NCI-H82 (cell line): ENCODE results near the gene AFG3L2.
"Not testable (repeated sequence)": the region's sequence is repeated elsewhere in the genome, so short reads cannot be mapped to it uniquely, and the experiment has no call there.

ENCODE experiments used
- DNase-seq: peaks from one replicate; lab custom pipeline; 2025; lab: John Stamatoyannopoulos, UW

The AFG3L2 gene

DNA sequence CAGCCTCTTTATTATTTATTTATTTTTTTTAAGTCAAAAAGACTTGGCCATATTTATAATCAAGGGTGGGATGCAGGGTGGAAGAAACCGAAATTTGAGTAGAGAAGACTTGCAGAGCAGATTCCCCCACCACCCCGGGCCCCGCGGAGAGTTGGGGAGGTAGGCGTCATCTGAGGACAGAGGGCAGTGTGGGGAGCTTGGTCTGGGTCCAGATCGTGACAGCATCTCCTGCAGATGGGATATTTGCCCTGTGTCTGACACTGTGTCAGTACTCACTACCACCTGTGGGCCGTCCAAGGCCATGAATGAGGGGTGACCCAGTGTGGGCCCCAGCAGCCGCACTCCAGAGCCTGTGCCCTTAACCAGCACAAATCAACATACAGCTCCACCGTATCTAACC lies 20.2 kb upstream of the AFG3L2 start:
- no peak for DNase-seq

DNA sequence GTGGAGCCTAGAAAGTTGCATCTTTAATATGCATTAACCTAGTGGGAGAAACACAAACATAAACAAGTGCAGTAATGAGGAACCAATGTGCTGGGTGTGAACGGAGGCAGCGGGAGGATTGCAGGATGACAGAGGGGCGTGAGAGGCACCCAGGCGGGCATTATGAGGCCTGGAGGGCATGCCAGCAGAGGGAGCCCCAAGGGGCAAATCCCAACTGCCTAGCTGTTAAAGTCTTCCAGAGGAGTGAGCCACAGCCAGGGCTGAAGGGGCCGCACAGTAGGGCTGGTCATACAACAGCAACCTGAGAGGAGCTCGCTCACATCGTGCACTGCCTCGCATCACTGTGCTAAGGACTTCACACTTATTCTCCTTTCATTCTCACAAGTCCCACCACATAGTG lies 17.4 kb upstream of the AFG3L2 start:
- peak; percentile 34 for DNase-seq

DNA sequence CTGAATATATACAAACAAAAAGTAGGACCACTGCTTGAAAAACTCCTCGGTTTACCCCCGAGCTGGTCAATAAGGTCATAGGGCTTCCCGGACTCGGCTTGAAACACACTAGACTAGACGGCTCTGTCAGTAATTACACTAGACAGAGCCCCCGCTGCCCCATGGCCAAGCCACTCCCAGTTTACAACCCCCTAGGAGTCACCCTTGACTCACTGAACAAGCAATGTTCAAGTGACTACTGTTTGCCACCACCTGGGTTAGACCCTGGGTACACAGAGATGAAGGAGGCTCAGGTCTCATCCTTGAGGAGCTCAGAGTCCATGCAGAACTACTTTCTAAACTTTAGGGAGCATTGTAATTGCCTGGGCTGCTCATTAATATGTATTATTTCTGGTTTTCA lies 17.0 kb upstream of the AFG3L2 start:
- DNase-seq = no peak

DNA sequence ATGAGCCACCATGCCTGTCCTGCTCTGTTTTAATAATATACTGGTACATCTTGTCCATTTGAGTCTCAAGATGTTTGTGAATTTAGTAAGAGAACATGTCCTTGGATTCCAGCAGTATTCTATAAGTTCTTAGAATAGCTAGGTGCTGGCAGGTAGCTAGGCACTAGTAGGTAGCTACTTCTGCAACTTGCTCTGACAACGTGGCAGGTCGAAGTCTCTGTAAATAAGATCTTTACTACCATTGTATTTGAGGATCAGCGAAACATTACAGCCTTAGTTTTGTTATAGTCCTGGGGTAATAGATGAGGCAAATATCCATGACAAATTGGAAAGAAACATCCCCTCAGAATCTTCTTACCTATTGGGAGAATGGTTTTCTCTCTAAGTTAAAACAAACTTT lies 16.5 kb upstream of the AFG3L2 start:
- DNase-seq = no peak

DNA sequence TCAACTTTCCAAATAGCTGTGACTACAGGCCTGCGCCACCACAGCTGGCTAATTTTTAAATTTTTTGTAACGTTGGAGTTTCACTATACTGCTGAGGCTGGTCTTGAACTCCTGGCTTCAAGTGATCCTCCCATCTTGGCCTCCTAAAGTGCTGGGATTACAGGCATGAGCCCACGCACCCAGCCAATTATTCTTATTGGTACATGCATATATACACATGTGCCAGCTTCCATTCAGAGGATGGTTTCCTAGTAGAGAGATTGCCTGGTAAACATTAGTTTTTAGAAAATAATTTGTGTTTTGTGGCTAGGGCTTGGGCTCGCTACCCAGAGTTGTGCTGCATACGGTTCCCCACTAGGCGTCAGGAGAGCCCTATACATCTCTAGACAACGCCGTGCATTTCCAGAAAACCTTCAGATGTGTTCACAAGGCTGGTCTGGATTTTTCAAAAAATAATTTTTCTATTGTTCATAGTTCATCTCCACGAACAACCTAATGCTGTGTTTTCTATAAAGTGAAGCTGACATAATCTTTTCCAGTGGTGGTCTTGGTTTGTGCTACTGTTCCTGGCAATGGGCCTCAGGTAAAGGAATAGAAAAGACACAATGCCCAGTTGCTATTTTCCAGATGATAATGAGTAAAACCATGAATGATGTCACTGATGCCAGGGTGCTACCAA lies 14.6 kb upstream of the AFG3L2 start:
- peak; percentile 84 for DNase-seq

DNA sequence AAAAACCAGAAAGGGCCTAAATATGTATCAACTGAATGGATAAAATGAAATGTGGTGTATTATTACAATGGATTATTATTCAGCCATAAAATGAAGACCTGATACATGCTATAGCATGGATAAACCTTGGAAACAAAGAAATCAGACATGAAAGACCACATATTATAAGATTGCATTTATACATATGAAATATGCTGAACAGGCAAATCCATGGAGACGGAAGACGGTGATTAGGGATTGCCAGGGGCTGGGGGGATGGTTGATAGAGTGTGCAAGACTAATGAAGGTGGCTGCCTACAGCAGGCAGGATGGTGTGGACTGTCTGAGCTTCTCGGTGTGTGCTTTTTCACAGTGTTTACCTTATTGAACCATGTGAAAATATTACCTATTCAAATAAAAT lies 11.4 kb upstream of the AFG3L2 start:
- no peak for DNase-seq

DNA sequence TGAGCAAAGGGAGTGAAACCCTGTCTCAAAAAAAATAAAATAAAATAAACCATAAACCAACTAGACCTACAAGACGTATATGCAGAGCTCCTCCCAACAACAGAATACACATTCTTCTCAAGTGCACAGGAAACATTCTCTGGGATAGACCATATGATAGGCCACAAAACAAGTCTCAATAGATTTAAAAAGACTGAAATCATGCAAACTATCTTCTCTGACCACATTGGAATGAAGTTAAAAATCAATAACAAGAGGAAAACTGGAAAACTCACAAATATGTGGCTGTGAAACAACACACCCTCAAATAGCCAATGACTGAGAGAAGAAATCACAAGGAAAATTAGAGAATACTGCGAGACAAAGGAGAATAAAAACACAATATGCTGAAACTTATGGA lies 7.2 kb upstream of the AFG3L2 start:
- DNase-seq = no peak

DNA sequence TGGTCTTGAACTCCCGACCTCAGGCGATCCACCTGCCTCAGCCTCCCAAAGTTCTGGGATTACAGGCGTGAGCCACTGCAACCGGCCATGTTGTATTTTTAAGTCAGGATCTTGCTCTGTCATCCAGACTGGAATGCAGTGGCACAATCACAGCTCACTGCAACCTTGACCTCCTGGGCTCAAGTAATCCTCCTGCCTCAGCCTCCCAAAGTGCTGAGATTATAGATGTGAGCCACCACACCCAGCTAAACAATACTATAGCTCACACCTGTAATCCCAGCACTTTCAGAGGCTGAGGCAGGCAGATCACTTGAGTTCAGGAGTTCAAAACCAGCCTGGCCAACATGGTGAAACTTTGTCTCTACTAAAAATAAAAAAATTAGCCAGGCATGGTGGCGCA lies 6.7 kb upstream of the AFG3L2 start:
- DNase-seq = not testable (repeated sequence)

DNA sequence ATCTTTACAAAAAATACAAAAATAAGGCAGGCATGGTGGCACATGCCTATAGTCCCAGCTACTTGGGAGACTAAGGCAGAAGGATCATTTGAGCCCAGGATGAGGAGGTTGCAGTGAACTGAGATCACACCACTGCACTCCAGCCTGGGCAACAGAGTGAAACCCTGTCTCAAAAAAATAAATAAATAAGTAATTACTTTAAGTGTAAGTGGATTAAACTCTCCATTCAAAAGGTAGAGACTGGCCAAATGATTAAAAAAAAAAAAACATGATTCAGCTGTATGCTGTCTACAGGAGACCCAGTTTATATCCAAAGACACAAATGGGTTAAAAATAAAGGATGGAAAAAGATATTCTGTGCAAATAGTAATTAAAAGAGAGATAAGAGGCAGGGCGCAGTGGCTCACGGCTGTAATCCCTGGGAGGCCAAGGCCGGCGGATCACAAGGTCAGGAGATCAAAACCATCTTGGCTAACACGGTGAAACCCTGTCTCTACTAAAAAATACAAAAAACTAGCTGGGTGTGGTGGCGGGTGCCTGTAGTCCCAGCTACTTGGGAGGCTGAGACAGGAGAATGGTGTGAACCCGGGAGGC lies 5.3 kb upstream of the AFG3L2 start:
- DNase-seq = not testable (repeated sequence)

DNA sequence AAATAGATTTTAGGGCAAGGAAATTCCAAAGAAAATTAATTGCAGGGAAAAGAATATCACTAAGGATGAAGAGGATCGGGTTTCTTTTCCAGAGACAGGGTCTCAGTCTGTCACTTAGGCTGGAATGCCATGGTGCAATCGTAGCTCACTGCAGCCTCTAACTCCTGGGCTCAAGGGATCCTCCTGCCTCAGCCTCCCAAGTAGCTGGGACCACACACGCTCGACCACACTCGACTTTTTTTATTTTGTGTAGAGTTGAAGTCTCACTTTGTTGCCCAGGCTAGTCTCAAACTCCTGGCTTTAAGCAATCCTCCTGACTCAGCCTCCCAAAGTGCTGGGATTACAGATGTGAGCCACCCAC lies 1.2 kb upstream of the AFG3L2 start:
- DNase-seq = peak; percentile 51

DNA sequence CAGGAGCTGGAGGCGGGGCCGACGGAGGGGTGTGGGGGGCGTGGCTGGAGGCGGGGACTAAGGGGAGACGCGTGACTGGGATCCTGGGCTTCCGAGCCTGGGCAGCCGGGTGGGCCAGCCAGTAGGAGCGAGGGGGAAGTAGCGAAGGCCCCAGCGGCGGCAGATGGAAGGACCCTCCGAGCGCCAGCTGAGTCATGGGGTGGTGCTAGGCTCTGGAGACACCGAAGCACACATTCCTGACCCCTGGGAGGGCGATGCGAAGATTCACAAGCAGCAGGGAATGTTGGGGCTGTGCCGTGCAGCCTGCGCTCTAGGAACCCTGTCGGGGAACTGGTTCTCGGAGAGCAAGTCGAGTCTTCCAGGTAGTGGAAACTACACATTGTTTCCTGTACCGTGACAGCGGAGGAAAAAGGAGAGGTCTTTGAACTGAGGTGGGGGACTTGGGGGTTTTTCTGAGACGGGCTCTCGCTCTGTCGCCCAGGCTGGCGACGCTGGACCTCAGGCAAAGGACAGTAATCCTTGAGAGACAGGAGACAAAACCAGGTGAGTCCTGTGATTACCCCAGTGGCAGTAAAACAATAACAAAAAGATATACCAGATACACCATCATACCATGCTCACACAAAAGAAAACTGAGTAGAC lies 650 bp upstream of the AFG3L2 start:
- DNase-seq = no peak

DNA sequence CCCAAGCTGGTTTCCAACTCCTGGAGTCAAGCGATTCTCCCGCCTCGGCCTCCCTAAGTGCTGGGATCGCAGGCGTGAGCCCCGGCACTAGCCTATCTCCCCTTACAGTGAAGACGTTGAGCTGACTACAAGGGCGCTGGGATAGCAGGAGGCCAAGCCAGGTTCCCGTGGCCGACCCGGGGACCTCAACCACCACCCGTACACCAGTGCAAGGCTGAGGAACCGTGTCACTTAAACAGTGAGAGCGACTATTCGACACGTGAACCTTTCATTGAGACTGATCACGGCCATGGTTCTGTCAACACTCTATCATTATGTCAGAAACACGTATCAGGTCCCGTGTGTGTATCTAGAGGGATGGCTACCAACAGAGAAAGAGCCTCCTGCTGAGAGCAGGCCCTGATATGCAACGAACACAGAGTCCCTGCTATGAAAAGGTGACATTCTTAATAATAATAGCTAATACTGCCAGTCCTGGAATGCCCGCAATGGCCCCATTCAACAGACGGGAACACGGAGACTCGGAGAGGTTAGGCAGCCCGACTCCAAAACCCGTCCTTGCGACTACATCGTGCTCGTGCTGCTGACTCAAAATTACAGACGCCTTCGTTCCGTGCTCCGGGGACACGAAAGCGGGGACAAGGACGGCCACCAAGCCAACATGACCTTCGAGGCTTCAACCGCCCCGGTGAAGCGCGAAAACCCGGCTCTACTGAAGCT lies 833 bp downstream of the AFG3L2 start:
- DNase-seq = peak; percentile 57

DNA sequence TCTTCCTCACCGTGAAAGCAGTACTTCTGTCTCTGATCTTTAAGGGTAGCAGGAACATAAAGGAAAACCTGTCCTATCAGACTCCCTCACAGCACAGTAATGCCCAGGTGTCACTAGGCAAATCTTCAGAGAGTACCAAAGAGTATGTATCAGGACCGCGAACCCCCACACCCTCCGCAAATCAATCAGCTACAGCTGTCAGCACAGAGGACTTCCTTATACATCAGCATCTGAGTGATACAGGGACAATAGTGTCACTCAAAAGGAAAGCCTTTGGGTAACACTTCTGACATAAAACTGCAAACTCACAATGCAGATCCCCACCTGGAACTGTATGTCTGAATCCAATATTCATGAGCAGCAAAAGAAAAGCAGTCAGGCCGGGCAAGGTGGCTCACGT lies 2.6 kb downstream of the AFG3L2 start:
- no peak for DNase-seq

DNA sequence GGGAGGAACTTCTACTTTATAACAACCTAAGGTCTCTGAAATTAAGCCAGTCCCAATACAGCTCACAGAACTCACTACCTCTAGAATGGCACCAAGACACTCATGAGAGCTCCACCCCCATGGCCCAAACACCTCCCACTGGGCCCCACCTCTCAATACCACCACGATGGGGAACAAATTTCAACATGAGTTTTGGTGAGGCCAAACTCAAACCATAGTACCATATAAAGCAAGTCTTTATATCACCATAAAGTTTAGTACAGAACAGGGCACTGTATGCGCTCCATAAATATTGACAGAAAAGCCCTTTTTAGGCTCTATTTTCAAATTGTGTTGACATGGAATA lies 3.3 kb downstream of the AFG3L2 start:
- DNase-seq = no peak

DNA sequence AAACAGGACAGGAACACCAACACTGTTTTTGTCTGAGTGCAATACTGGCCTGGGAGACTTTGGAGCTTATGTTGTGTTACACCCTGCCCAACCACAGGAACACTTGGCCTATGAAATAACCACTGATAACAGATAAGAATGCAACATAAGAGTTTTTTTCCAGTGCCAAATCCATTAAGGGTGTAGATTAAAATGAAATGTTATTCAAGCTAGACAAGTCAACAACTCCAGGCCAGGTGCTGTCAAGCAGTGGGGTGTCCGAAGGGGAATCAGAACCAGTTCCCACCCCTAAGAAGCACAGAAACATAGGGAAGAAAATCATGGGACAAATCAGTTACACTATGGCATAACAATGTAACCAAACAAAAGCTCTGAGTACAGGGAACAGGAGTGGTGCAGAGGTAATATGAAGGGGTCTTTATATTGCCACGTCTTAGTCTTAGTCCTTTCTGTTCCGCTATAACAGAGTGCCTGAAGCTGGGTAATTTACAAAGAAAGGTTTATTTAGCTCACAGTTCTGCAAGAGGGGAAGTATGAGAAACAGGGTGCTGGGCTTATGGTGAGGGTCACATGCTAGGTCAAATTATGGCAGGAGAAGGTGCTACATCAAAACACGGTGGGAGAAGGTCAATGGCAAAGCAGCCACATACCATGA lies 3.8 kb downstream of the AFG3L2 start:
- DNase-seq = no peak

DNA sequence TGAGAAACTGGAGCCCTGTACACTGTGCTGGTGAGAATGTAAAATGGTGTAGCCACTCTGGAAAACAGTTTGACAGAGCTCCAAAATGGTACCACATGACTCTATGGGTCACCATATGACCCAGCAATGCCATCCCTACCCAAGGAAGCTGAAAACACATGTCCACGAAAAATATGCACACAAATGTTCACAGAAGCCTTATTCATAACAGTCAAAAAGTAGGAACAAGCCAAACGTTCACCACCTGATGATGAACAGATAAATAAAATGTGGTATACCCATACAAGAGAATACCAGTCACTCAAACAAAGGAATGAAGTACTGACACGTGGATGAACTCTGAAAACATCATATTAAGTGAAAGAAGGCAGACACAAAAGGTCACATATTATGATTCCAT lies 4.6 kb downstream of the AFG3L2 start:
- DNase-seq = no peak

DNA sequence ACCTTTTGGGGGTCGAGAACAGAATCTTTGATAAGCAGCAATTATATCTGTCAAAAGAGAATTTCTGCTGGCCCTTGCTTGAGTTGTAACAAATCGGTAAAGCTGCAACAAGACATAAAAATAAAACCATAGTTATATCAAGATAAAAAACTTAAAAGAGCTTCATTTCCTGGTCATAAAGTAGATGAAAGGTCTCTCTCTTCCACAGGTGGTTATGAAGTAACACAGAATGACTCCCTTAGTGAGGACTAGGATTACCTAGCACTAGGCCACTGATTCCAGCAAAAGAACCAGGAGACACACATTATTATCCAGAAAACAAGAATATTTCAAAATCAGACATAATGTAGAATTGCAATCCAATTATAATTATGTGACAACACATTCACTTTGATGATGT lies 5.4 kb downstream of the AFG3L2 start:
- DNase-seq = no peak

DNA sequence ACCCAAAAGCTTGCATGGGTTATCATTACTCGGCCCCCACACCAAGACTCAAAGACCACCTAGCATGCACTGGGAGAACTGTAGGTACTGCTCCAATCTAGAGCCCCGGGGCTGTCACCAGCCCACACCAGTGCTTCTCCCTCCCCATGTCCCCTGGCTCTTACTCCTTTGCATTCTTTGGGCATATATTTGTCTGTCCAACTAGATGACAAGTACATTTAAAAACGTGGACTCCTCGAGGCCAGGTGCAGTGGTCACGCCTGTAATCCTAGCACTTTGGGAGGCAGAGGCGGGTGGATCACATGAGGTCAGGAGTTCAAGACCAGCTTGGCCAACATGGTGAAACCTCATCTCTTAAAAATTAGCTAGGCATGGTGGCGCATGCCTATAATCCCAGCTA lies 7.8 kb downstream of the AFG3L2 start:
- DNase-seq = no peak

DNA sequence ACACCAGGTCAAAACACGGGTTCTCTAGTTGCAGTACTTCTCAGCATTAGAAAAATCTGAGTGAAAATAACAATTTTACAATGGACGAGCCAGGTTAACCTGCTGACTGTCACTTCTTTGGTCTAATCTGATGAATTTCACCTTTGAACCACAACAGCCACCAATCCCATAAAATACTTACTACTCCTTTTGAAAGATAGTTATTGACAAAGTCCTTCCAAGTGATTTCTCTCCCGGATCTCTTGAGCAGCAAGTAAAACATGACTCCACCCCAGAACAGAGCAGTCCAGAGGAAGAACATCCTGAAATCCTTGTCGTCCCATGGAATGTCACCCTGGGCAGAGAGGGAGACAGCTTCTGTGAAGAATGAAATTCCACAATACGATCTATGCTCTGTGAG lies 10.2 kb downstream of the AFG3L2 start:
- no peak for DNase-seq

DNA sequence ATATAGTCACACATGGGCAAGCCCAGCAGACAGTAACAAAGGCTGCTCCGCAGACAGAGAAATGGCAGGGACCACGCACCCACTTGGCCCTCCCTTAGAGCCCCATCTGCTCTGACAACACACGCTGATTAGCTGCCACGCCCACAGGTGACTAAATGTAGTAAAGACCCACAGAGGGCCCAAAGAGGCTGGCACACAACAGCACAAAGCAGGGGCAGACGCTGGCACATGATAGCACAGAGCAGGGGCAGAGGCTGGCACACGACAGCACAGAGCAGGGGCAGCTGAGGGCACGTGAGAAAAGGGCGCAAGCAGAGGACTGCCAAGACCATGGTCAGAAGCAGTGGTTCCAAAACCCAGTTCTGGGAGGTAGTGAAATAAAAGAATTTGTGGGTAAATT lies 10.6 kb downstream of the AFG3L2 start:
- DNase-seq = no peak

DNA sequence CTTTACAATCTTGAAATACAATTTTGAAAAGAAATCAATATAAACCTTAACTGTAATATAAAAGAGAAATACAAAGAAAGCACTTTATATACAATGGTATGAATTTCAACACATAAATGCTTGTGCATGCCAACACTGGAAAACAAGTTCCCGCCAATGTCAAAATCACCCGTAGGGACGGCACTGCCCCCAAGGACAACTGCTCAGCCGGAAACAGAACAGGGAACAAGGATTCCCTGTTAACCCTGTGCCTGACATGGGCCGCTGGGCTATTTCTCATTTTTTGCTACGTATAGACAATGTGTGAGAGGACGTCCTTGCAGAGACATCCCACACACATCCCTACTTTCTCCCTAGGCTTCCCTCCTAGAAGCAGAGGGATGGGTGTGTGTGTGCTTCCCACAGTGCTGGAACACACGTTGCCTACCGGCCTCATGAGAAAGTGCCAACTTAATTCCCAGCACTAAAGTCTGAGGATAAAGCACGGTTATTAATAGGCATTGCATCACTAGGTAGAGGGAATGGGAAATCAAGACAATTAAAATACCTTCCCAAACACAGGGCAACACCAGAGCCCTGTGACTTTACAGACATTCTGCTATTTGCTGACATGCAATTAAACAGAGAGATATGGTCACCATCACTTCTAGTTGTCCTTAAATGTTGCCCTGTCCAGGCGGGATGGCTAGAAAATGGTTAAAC lies 14.4 kb downstream of the AFG3L2 start:
- no peak for DNase-seq

DNA sequence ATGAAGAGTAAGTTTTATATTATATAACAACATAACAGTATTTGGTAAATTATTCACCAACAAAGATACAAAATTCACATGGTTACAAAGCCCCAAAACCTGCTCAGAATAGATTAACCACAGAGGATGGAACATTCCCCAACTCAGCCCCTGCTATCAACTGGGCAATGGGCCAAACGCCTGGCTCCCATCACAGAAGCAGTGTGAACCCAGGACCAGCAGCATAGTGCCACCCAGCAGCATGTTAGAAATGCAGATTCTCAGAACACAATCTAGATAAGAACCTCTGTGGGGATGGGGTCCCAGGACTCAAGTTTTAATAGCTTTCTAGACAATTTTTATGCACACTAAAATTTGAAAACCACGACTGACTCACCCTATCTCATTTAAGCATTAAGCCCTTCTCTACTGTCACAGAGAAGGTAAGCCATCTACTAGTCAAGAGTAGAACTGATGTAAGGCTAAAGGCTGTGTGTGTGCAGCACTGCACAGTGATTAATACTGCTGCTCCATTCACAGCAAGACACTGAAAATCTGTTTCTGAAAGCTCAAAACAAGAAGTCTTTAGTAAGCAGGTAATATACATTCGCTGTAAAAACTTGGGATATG lies 15.2 kb downstream of the AFG3L2 start:
- no peak for DNase-seq
